ENCODE data around the gene EEF1AKMT2.

The EEF1AKMT2 gene

DNA sequence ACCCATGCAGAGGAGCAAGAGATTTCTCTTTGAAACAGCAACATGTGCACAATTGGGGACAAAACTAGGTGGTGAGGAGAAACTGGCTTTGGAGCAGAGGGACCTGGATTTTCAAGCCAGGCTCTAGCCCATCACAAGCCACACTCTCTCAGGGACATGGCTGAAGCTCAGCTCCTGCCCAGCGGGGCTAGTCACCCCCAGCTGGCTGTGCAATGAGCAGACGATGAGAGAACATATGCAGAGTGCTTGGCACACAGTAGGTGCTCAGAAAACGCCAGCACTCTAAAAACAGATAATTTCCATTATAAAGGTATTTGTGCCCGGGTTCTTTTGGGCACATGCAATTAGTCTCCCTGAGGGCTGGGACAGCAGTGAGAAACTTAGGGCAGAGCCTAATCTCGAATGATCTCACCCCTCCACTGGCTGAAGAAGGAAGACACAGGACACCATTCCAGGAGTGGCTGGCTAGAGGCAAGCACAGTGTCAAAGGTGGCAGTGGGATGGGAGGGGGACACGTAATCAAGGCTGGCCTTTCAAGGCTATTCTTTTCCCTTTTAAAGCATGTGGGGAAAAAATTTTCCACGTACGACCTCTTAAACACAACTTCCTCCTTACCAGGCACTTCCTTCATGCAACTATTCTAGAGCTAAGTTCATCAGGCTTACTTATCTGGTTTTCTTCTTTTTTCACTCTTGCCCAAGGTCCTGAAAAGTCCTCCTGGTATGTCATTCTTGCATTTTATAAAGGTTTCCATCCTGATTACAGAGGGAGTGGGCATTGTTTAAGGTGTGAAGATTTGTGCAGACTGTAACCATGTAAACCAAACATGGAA is 62.6 kb downstream of the EEF1AKMT2 start:
- H3K27me3 ChIP-seq (ENCODE audit: insufficient read depth, low read depth), result no peaks in the 10 kb centered on the region
- no peak overlapping the region for H3K9ac ChIP-seq
- peaks cover 65% of the 10 kb centered on the region for H3K4me1 ChIP-seq (ENCODE audit: low read depth, poor library complexity, severe bottlenecking)
- peak overlapping the region; percentile 43 for H3K27ac ChIP-seq
- no peak overlapping the region for H3K4me2 ChIP-seq
- H3K36me3 ChIP-seq (ENCODE audit: insufficient read depth), result no peaks in the 10 kb centered on the region
- no peak overlapping the region for H2AFZ ChIP-seq (ENCODE audit: low read depth)
- H4K20me1 ChIP-seq (ENCODE audit: insufficient read depth), result no peaks in the 10 kb centered on the region
- H3K79me2 ChIP-seq (ENCODE audit: insufficient read depth, low read depth), result peaks cover 57% of the 10 kb centered on the region; the same call in 1 of the 2 replicates
- H3K4me3 ChIP-seq (IDR thresholded peaks at IDR 0.05; ENCODE audit: insufficient read depth, low read depth, low read length), result no peak overlapping the region
- TF ChIP-seq, protein P1, sequence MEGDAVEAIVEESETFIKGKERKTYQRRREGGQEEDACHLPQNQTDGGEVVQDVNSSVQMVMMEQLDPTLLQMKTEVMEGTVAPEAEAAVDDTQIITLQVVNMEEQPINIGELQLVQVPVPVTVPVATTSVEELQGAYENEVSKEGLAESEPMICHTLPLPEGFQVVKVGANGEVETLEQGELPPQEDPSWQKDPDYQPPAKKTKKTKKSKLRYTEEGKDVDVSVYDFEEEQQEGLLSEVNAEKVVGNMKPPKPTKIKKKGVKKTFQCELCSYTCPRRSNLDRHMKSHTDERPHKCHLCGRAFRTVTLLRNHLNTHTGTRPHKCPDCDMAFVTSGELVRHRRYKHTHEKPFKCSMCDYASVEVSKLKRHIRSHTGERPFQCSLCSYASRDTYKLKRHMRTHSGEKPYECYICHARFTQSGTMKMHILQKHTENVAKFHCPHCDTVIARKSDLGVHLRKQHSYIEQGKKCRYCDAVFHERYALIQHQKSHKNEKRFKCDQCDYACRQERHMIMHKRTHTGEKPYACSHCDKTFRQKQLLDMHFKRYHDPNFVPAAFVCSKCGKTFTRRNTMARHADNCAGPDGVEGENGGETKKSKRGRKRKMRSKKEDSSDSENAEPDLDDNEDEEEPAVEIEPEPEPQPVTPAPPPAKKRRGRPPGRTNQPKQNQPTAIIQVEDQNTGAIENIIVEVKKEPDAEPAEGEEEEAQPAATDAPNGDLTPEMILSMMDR (conservative IDR thresholded peaks at IDR 0.05; ENCODE audit: low read depth, low read length), result no peak

DNA sequence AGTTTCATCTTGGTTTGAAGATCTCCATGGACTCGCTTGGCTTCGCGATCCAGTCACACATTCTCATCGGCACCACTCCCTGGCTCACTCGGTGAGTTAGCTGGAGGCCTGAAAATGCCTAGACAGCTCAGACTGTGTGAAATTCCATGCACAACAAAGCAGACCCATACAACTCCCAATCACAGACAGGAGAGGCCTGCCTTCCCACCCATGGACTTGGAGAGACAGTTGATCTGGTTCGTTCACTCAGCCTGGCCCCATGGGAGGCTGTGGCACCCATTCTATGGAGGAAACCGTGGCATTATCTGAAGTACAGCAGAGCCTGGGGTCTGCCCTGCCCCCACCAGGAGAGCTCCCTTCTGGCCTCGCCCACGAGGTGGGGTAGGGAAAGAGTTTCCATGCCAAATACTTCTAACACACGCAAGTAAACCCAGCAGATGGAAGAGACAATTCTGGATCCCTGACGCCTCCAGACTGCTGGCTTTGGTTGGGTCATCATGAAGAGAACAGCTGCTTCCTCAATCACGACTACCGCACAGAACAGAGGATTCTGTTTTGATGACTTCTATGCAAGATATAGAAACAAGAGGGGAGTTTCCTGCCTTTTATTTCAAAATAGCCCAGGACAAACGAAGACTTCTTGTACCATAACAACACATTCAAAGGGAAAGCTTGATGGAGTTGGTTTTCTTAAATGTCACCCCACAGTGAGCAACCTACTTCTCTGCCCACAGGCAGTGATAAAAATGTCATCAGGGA is 63.4 kb downstream of the EEF1AKMT2 start:
- Histone ChIP-seq H3K4me1 (ENCODE audit: low read depth, poor library complexity, severe bottlenecking) (peaks cover 65% of the 10 kb centered on the region), H4K20me1 (ENCODE audit: insufficient read depth) (no peaks in the 10 kb centered on the region), H3K4me3 (IDR thresholded peaks at IDR 0.05; ENCODE audit: insufficient read depth, low read depth, low read length) (no peak overlapping the region), H3K27ac (peak overlapping the region; percentile 43; the same call in 1 of the 2 replicates), H3K27me3 (ENCODE audit: insufficient read depth, low read depth) (no peaks in the 10 kb centered on the region), H2AFZ (ENCODE audit: low read depth) (no peak overlapping the region), H3K9ac (no peak overlapping the region), H3K36me3 (ENCODE audit: insufficient read depth) (no peaks in the 10 kb centered on the region), H3K79me2 (ENCODE audit: insufficient read depth, low read depth) (peaks cover 57% of the 10 kb centered on the region; the same call in 1 of the 2 replicates), H3K4me2 (no peak overlapping the region)
- TF ChIP-seq, protein P1 (conservative IDR thresholded peaks at IDR 0.05; ENCODE audit: low read depth, low read length), result no peak

DNA sequence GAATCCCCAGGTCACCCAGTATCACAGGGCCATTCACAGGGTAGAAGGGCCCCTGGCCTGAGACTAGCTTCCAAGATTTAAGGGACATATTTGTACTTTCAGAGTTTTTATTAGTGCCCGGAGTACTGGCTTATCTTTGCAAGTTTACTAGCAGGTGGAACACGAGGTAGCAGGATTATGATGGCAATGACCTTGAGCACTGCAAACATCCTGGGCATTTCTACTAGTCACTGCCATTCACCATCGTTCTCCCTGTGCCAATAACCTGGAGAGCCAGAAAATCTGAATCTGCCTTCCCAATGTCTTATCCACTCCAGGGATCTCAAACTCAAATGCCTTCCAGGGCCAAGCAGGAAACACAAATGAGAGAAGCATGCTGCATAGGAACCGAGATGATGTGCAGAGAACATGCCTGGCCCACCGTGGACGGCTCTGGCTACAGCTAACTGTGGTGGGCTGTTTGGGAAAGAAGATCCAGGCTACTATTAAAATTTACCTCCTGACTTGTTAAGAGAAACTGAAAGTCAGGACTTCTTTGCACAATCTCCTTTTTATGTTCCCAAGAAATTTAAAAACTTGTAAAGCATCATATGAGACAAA is 64.2 kb downstream of the EEF1AKMT2 start:
- H4K20me1 ChIP-seq (ENCODE audit: insufficient read depth), result no peaks in the 10 kb centered on the region
- no peaks in the 10 kb centered on the region for H3K36me3 ChIP-seq (ENCODE audit: insufficient read depth)
- H3K4me3 ChIP-seq (IDR thresholded peaks at IDR 0.05; ENCODE audit: insufficient read depth, low read depth, low read length), result no peak overlapping the region
- H2AFZ ChIP-seq (ENCODE audit: low read depth), result no peak overlapping the region
- peaks cover 67% of the 10 kb centered on the region for H3K4me1 ChIP-seq (ENCODE audit: low read depth, poor library complexity, severe bottlenecking)
- no peaks in the 10 kb centered on the region for H3K27me3 ChIP-seq (ENCODE audit: insufficient read depth, low read depth)
- peaks cover 60% of the 10 kb centered on the region; the same call in 1 of the 2 replicates for H3K79me2 ChIP-seq (ENCODE audit: insufficient read depth, low read depth)
- H3K9ac ChIP-seq, result no peak overlapping the region
- no peak overlapping the region for H3K27ac ChIP-seq
- TF ChIP-seq, protein P1 (conservative IDR thresholded peaks at IDR 0.05; ENCODE audit: low read depth, low read length), result no peak
- H3K4me2 ChIP-seq, result no peak overlapping the region

DNA sequence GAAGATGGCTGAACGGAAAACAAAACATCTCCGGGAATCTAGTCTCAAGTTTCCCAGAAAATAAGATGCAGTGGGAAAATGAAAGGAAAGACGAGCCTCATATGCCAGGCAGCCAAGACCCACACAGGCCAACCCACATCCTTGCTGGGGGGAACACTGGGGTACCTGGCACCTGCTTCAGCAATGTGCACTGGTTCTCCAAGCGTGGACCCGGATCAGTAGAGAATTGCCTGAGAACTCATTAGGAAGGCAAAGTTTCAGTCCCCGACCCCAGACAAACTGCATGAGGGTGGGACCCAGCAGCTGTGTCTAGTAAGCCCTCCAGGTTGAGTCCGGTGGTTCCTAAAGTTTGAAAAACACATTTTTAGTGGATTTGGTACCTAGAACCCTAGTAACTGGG is 65.9 kb downstream of the EEF1AKMT2 start:
- Histone ChIP-seq H3K4me2 (peak overlapping the region; percentile 98; the same call in 1 of the 2 replicates), H3K36me3 (ENCODE audit: insufficient read depth) (no peaks in the 10 kb centered on the region), H2AFZ (ENCODE audit: low read depth) (no peak overlapping the region), H4K20me1 (ENCODE audit: insufficient read depth) (no peaks in the 10 kb centered on the region), H3K4me3 (IDR thresholded peaks at IDR 0.05; ENCODE audit: insufficient read depth, low read depth, low read length) (no peak overlapping the region), H3K27ac (peak overlapping the region; percentile 97; the same call in 1 of the 2 replicates), H3K9ac (no peak overlapping the region; the same call in 1 of the 2 replicates), H3K4me1 (ENCODE audit: low read depth, poor library complexity, severe bottlenecking) (peaks cover 84% of the 10 kb centered on the region), H3K27me3 (ENCODE audit: insufficient read depth, low read depth) (no peaks in the 10 kb centered on the region), H3K79me2 (ENCODE audit: insufficient read depth, low read depth) (peaks cover 67% of the 10 kb centered on the region)
- TF ChIP-seq, protein P1 (conservative IDR thresholded peaks at IDR 0.05; ENCODE audit: low read depth, low read length), result no peak

Data from KMS-11 (cell line).